PC-9 (cell line): ENCODE results near the gene CCNY.

Experiments
- CTCF ChIP-seq: fragments of 200-600 bp; sonication (generic); conservative IDR thresholded peaks from 2 replicates; pipeline ENCODE4 v1.6.1; 2017; ENCODE audit warnings: mixed run types, antibody characterized with exemption, mild to moderate bottlenecking, moderate library complexity
- EZH2 ChIP-seq: fragments of 200-600 bp; sonication (generic); IDR thresholded peaks from 2 replicates; pipeline ENCODE4 v1.8.0; 2017; ENCODE audit warnings: antibody characterized with exemption, low read depth

GRCh38 chr10:35386594-35387174 lies 50.4 kb downstream of the CCNY start:
- no peak for TF ChIP-seq CTCF
- no peak for TF ChIP-seq EZH2
